ENCODE data around the gene CYB5R4. TPM values are rescaled to one million over a fixed set of nuclear protein-coding genes. Genes with fewer than 3 reads are reported as not detected.

CYB5R4 gene
- total RNA-seq, 1 experiment from 2014 or later, result 17.5 TPM

- H3K23me2 ChIP-seq (ENCODE audit: insufficient read length, low read depth, low read length, poor library complexity, severe bottlenecking), result no peaks in the 10 kb centered on the region
- H2AFZ ChIP-seq (ENCODE audit: low read length), result no peak overlapping the region
- H3K4ac ChIP-seq (ENCODE audit: low read depth, low read length), result no peak overlapping the region
- H4K8ac ChIP-seq (replicated peaks; ENCODE audit: insufficient read length, low read depth, low read length), result no peak overlapping the region
- no peak overlapping the region for H4K5ac ChIP-seq (ENCODE audit: insufficient read length, low read depth, low read length)
- H2BK5ac ChIP-seq (ENCODE audit: insufficient read length, low read length), result no peak overlapping the region
- H4K91ac ChIP-seq (ENCODE audit: insufficient read length, low read depth, low read length), result no peak overlapping the region
- peaks cover 23% of the 10 kb centered on the region for H3K9me3 ChIP-seq (ENCODE audit: control insufficient read depth, low read depth, low read length)
- no peak overlapping the region for H2BK12ac ChIP-seq (ENCODE audit: insufficient read length, low read depth, low read length)
- H3K9me3 Mint-ChIP-seq, result peaks cover 20% of the 10 kb centered on the region in 2 experiments
- no peak overlapping the region for H3K23ac ChIP-seq (ENCODE audit: insufficient read length, low read depth, low read length)
- WGBS (ENCODE audit: extremely low coverage, insufficient read length, low lambda C conversion rate), result no CpG with 5 or more reads among the region's 9 CpGs
- H2AK5ac ChIP-seq (ENCODE audit: insufficient read length, low read length), result no peak overlapping the region
- H3K79me1 ChIP-seq (ENCODE audit: insufficient read depth, low read depth, low read length, poor library complexity, severe bottlenecking), result no peaks in the 10 kb centered on the region
- peaks cover under 1% of the 10 kb centered on the region in 2 experiments; a peak in 2 of 4 replicates for H3K4me1 Mint-ChIP-seq
- no peak overlapping the region for H3K9ac ChIP-seq (ENCODE audit: extremely low read depth, insufficient read length, low read length)
- H3K27ac Mint-ChIP-seq, result no peak overlapping the region
- peaks cover 39 to 51% (median 44%) of the 10 kb centered on the region in 3 experiments for H3K36me3 Mint-ChIP-seq (ENCODE audit: insufficient read depth in 1 of 3, low read depth in 3 of 3)
- H3K56ac ChIP-seq (ENCODE audit: insufficient read length, low read depth, low read length), result no peak overlapping the region
- no peaks in the 10 kb centered on the region for H3K27me3 Mint-ChIP-seq (ENCODE audit: low read depth)
- H3K4me1 ChIP-seq (ENCODE audit: insufficient read depth, low read length), result no peaks in the 10 kb centered on the region
- no peak for DNase-seq
- H3K18ac ChIP-seq (ENCODE audit: insufficient read length, low read depth, low read length), result no peak overlapping the region
- TF ChIP-seq CTCF (conservative IDR thresholded peaks at IDR 0.05), result no peak
- H3K79me2 ChIP-seq (ENCODE audit: insufficient read depth, low read length), result no peaks in the 10 kb centered on the region
- H3T11ph ChIP-seq (ENCODE audit: low read length), result no peak overlapping the region
- no peak overlapping the region for H3K27ac ChIP-seq (ENCODE audit: insufficient read length, low read depth, low read length)
- no peaks in the 10 kb centered on the region for H4K20me1 ChIP-seq (ENCODE audit: control insufficient read depth, insufficient read depth, insufficient read length)
- no peak overlapping the region for H2BK120ac ChIP-seq (ENCODE audit: low read depth, low read length, poor library complexity, severe bottlenecking)
- H3K4me2 ChIP-seq (ENCODE audit: insufficient read depth, insufficient read length, low read length), result no peak overlapping the region
- no peak overlapping the region for H3K4me3 Mint-ChIP-seq
- no peak overlapping the region for H2BK15ac ChIP-seq (ENCODE audit: low read depth, low read length)
- H3K14ac ChIP-seq (ENCODE audit: insufficient read depth, low read length), result no peak overlapping the region
- no peaks in the 10 kb centered on the region for H3K27me3 ChIP-seq (ENCODE audit: insufficient read depth, low read length)
- no peak overlapping the region for H2BK20ac ChIP-seq (ENCODE audit: low read depth, low read length, poor library complexity, severe bottlenecking)
These were observed 8.2 kb downstream of the CYB5R4 start for GRCh38 chr6:83867527-83868161.

Data from H9 (cell line).